Peyer's patch (tissue), 4 donors: ENCODE results near the gene LCN10. TPM values are rescaled to one million over a fixed set of nuclear protein-coding genes. Genes with fewer than 3 reads are reported as not detected.

Experiments
- DNase-seq, 3 donors: peaks; one replicate each; pipeline ENCODE4 v3.0.0-alpha.2; 2017 to 2019
- H3K27ac ChIP-seq, 4 donors: fragments of 200-600 bp; sonication (generic); one replicate each; pipeline ENCODE4 v1.5.1; 2016 to 2019
- H3K27me3 ChIP-seq, 2 donors: fragments of 200-600 bp; sonication (generic); one replicate each; pipeline ENCODE4 v1.5.1; 2019
- H3K36me3 ChIP-seq, 3 donors: fragments of 200-600 bp; sonication (generic); one replicate each; pipeline ENCODE4 v1.5.1; 2016 to 2019
- H3K4me1 ChIP-seq, 4 donors: fragments of 200-600 bp; sonication (generic); one replicate each; pipeline ENCODE4 v1.5.1; 2016 to 2019
- H3K4me3 ChIP-seq, 4 donors: fragments of 200-600 bp; sonication (generic); 1 replicate in 3 of 4; 2 replicates in 1 of 4; pipeline ENCODE4 v1.5.1; 2016 to 2019; ENCODE audit warnings: mild to moderate bottlenecking in 1 of 4
- H3K9me3 ChIP-seq, 4 donors: fragments of 200-600 bp; sonication (generic); one replicate each; pipeline ENCODE4 v1.5.1; 2016 to 2019; ENCODE audit warnings: mild to moderate bottlenecking in 1 of 4
- CTCF ChIP-seq, 6 experiments: fragments of 450-650 bp in 4 of 6; fragments of 200-600 bp in 2 of 6; sonication (generic) in 1 of 6; IDR thresholded peaks; one replicate each; pipeline ENCODE4 v1.5.1; 2017 to 2019; ENCODE audit warnings: antibody characterized with exemption in 6 of 6, mild to moderate bottlenecking in 3 of 6, moderate library complexity in 1 of 6
- POLR2A ChIP-seq, 2 donors: fragments of 450-650 bp; IDR thresholded peaks; one replicate each; pipeline ENCODE4 v1.5.1; 2017; ENCODE audit warnings: antibody characterized with exemption in 2 of 2, mild to moderate bottlenecking in 2 of 2, moderate library complexity in 2 of 2
- total RNA-seq, 4 donors: library from RNA; depleted of rRNA; stranded (reverse); fragments of >200 nt; gene quantifications; one replicate each; pipeline ENCODE4 v1.1.0, GENCODE V29; 2016

LCN10 gene
- total RNA-seq, 4 donors from 2014 or later = 1.1 to 28.1 (median 4.4) TPM

- no peak for DNase-seq
- Histone ChIP-seq H3K4me1 (peaks cover 0 to 10% (median 4%) of the 10 kb centered on the region in 4 donors), H3K27ac (no peak overlapping the region), H3K27me3 (no peaks in the 10 kb centered on the region), H3K36me3 (no peaks in the 10 kb centered on the region), H3K4me3 (no peak overlapping the region), H3K9me3 (no peaks in the 10 kb centered on the region)
- TF ChIP-seq POLR2A (IDR thresholded peaks at IDR 0.05) = no peak
- TF ChIP-seq CTCF (IDR thresholded peaks at IDR 0.05) = no peak
Measured at GRCh38 chr9:136732444-136733178, 10.1 kb downstream of the LCN10 start.

DNA sequence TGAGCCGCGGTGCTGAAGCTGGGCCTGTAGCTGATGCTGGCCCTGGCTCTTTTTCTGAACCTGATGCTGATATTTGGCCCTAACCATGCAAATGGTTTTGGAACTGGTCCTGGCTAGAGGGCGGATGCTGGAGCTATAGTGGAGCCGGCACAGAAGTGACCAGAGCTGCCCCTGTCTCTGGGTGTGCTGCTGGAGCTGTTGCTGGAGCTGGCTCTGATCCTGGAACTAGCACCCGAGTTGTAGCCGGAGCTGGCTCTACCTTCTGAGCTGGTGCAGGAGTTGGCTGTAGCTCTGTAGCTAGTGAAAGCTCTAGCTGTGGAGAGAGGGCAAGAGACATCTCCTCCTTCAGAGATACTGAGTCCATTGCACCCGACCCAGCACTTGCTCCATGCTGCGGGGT, 12.8 kb downstream of the LCN10 start:
- H3K36me3 ChIP-seq = peaks cover 0 to 14% (median 0%) of the 10 kb centered on the region in 3 donors
- no peak overlapping the region for H3K4me3 ChIP-seq
- no peak overlapping the region for H3K27ac ChIP-seq
- no peaks in the 10 kb centered on the region for H3K9me3 ChIP-seq
- H3K4me1 ChIP-seq = peaks cover 0 to 32% (median 16%) of the 10 kb centered on the region in 4 donors
- no peak for TF ChIP-seq CTCF (IDR thresholded peaks at IDR 0.05)
- TF ChIP-seq POLR2A (IDR thresholded peaks at IDR 0.05) = no peak
- DNase-seq = no peak
- H3K27me3 ChIP-seq = no peaks in the 10 kb centered on the region

DNA sequence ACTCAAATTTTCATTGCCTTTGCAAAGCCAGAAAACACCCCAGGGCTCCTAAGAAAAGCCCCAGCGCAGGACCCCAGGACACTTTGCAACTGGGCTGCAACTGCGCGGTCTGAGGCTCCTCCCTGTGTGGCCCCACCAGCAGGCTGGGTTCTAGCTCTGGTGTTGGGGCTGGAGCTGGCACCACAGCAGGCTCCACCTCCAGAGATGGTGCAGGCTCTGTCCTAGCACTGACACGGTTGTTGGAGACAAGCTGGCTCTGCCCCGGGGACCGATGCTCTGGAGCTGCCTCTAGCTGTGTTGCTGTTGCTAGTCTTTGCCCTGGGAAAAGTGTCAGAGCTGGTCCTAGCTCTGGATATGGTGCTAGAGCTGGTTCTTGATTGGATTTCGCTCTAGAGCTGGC, 13.6 kb downstream of the LCN10 start:
- DNase-seq = no peak
- no peaks in the 10 kb centered on the region for H3K27me3 ChIP-seq
- H3K4me1 ChIP-seq = peaks cover 0 to 32% (median 16%) of the 10 kb centered on the region in 4 donors
- TF ChIP-seq CTCF (IDR thresholded peaks at IDR 0.05) (no peak), POLR2A (IDR thresholded peaks at IDR 0.05) (no peak)
- H3K4me3 ChIP-seq = peak overlapping the region in 3 of 4 donors; percentile 83 to 89 (median 86)
- H3K36me3 ChIP-seq = peaks cover 0 to 22% (median 0%) of the 10 kb centered on the region in 3 donors
- H3K27ac ChIP-seq = no peak overlapping the region
- H3K9me3 ChIP-seq = no peaks in the 10 kb centered on the region

- Histone ChIP-seq H3K27ac (peak overlapping the region; percentile 1 to 90 (median 78)), H3K4me1 (peaks cover 0 to 32% (median 16%) of the 10 kb centered on the region in 4 donors), H3K9me3 (no peaks in the 10 kb centered on the region), H3K4me3 (peak overlapping the region; percentile 81 to 89 (median 84)), H3K36me3 (peaks cover 0 to 27% (median 0%) of the 10 kb centered on the region in 3 donors), H3K27me3 (no peaks in the 10 kb centered on the region)
- no peak for DNase-seq
- TF ChIP-seq POLR2A (IDR thresholded peaks at IDR 0.05) = no peak
- TF ChIP-seq CTCF (IDR thresholded peaks at IDR 0.05) = no peak
Measured at GRCh38 chr9:136728548-136729123, 14.1 kb downstream of the LCN10 start.

GRCh38 chr9:136728080-136728547, 14.6 kb downstream of the LCN10 start:
- H3K27ac ChIP-seq = peak overlapping the region; percentile 76 to 90 (median 78)
- H3K9me3 ChIP-seq = no peaks in the 10 kb centered on the region
- peak; percentile 87 to 95 (median 94) for DNase-seq
- H3K27me3 ChIP-seq = no peaks in the 10 kb centered on the region
- TF ChIP-seq CTCF (IDR thresholded peaks at IDR 0.05) (peak; percentile 96 to 99 (median 98)), POLR2A (IDR thresholded peaks at IDR 0.05) (peak; percentile 98 to 99)
- H3K36me3 ChIP-seq = peaks cover 0 to 32% (median 0%) of the 10 kb centered on the region in 3 donors
- peaks cover 0 to 32% (median 16%) of the 10 kb centered on the region in 4 donors for H3K4me1 ChIP-seq
- peak overlapping the region; percentile 81 to 89 (median 84) for H3K4me3 ChIP-seq
